ENCODE data around the gene FOXJ1.

- TF ChIP-seq CTCF (IDR thresholded peaks at IDR 0.05), result no peak
- no peak for TF ChIP-seq POLR2A (IDR thresholded peaks at IDR 0.05)
Measured at GRCh38 chr17:76138234-76138895, 2.7 kb downstream of the FOXJ1 start.

Measured in ovary (tissue), 3 donors.